Measurements from ENCODE around the gene PSMG3.

DNA sequence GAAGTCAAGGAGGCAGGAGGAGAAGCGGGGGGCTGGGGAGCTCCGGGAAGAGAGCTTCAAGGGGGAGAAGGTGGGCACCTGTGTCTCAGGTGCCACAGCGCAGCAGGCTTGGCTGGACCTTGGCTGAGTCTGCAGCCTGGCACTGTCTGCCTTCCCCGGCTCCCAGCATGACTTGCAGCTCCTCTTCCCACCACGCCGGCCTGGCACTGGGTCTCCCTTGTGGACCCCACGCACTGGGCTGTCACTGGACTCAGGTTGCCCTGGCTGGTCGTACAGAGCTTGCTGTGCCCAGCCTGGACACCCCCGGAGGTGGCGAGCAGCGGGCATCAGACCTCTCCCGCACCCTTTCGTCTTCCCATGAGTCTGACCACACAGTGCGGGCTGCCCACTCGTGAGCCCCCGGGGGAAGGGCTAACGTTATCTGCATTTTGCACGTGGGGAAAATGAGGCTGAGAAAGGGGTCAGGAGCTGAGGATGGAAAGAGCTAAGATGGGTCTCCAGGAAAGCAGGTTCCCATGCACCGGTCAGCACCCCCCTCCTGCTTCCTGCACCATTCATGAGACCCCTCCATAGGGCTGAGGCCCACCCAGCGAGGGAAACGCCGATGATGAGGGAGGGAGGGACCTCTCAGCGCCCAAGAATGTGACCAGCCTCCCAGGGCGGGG lies 40.3 kb upstream of the PSMG3 start:
- TF ChIP-seq, protein P1, sequence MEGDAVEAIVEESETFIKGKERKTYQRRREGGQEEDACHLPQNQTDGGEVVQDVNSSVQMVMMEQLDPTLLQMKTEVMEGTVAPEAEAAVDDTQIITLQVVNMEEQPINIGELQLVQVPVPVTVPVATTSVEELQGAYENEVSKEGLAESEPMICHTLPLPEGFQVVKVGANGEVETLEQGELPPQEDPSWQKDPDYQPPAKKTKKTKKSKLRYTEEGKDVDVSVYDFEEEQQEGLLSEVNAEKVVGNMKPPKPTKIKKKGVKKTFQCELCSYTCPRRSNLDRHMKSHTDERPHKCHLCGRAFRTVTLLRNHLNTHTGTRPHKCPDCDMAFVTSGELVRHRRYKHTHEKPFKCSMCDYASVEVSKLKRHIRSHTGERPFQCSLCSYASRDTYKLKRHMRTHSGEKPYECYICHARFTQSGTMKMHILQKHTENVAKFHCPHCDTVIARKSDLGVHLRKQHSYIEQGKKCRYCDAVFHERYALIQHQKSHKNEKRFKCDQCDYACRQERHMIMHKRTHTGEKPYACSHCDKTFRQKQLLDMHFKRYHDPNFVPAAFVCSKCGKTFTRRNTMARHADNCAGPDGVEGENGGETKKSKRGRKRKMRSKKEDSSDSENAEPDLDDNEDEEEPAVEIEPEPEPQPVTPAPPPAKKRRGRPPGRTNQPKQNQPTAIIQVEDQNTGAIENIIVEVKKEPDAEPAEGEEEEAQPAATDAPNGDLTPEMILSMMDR (IDR thresholded peaks at IDR 0.05), result no peak
- no peak for TF ChIP-seq POLR2A (IDR thresholded peaks at IDR 0.05)

Measured in Peyer's patch (tissue), 4 donors.